Measurements from ENCODE around the gene TIMELESS. TPM values are rescaled to one million over a fixed set of nuclear protein-coding genes. Genes with fewer than 3 reads are reported as not detected.
A peak's percentile ranks its signal among the peaks of the same experiment; 100 is the strongest.

TIMELESS gene
- total RNA-seq, 3 donors from 2014 or later: 7.7 to 14.3 (median 8.4) TPM

DNA sequence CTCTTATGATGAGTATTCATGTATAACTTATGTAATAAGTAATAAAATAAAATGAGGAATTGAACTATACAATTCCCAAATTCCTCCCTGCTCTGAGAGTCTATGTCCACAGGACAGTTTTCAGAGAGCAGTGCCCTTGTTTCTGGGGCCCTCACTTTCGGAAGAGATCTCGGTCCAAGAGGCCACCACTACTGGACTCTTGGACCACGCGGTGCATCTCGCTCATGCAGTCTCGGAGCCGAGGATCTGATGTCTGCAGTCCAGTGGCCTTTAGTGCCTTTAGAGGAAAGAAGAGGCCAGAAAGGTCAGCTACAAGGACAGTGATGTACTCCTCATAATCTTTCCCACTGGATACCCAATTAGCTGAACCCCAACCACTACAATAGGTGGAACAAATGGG, 30.4 kb upstream of the TIMELESS start:
- TF ChIP-seq CTCF (IDR thresholded peaks at IDR 0.05): no peak
- ATAC-seq: no peak
- H3K36me3 ChIP-seq (ENCODE audit: low read depth): no peaks in the 10 kb centered on the region
- H3K4me1 ChIP-seq (ENCODE audit: low read depth): no peaks in the 10 kb centered on the region
- H3K4me3 ChIP-seq: no peak overlapping the region
- no peak for DNase-seq
- intact Hi-C loops (cut with DNase I, micrococcal nuclease): no loop called here
- no peaks in the 10 kb centered on the region for H3K9me3 ChIP-seq

DNA sequence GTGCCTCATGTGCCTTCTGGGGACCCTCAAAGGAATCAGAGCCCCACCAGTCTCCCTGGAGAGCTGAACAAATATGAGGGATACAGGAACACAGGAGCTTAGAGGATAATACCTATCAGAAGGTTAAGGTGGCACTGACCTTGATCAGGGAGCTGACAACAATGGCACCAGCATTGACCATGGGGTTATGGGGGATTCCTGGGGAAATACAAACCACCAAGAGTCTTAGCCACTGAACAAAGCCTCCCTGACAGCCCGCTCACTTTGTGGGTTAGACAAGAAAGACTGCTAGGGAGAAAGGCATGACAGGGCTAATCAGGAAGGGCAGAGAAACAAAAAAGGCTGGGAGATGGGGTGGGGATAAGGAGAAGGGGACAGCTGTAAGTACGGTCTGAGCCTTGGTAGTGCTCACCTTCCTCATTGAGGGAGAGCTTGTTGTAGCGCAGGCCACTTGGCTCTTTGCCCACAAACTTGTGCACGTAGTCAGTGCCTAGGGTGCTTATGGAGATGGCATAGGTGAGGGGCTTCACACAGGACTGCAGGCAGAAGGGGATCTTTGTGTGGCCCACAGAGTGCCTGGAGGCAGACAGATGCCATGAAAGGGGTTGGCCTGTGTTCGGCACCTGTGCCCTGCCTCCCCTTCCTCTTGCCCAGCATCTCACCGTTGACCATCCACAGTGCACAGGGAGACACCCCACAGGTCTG, 28.4 kb upstream of the TIMELESS start:
- intact Hi-C loops (cut with DNase I, micrococcal nuclease): no loop called here
- H3K9me3 ChIP-seq: no peaks in the 10 kb centered on the region
- no peak for ATAC-seq
- H3K4me3 ChIP-seq: no peak overlapping the region
- TF ChIP-seq CTCF (IDR thresholded peaks at IDR 0.05): no peak
- H3K36me3 ChIP-seq (ENCODE audit: low read depth): no peaks in the 10 kb centered on the region
- DNase-seq: no peak
- no peaks in the 10 kb centered on the region for H3K4me1 ChIP-seq (ENCODE audit: low read depth)

- ATAC-seq (peak; percentile 19), DNase-seq (no peak)
- no peak for TF ChIP-seq CTCF (IDR thresholded peaks at IDR 0.05)
- no peaks in the 10 kb centered on the region for H3K9me3 ChIP-seq
- H3K4me1 ChIP-seq (ENCODE audit: low read depth): no peaks in the 10 kb centered on the region
- no peak overlapping the region for H3K4me3 ChIP-seq
- H3K36me3 ChIP-seq (ENCODE audit: low read depth): no peaks in the 10 kb centered on the region
- intact Hi-C loops (cut with DNase I, micrococcal nuclease): no loop called here
Measured at GRCh38 chr12:56476972-56477432, 27.8 kb upstream of the TIMELESS start.

DNA sequence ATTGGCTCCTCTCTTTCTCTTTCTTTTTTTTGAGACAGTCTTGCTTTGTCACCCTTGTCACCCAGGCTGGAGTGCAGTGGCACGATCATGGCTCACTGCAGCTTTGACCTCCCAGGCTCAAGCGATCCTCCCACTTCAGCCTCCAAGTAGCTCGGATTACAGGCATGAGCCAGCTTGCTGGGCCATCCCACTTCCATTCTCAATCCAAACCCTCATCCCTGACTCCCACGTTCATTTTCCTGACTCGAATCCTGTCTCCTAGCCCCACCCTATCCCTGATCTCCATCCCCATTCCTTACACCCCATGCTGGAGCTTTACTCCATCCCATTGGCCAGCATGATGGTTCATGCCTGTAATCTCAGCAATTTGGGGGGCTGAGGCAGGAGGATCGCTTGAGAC, 26.9 kb upstream of the TIMELESS start:
- ATAC-seq: no peak
- no peak overlapping the region for H3K4me3 ChIP-seq
- no peaks in the 10 kb centered on the region for H3K4me1 ChIP-seq (ENCODE audit: low read depth)

GRCh38 chr12:56474389-56474788, 25.2 kb upstream of the TIMELESS start:
- intact Hi-C loops (cut with DNase I, micrococcal nuclease): no loop called here
- H3K4me1 ChIP-seq (ENCODE audit: low read depth): peaks cover 4% of the 10 kb centered on the region
- no peaks in the 10 kb centered on the region for H3K9me3 ChIP-seq
- DNase-seq (no peak), ATAC-seq (no peak)
- TF ChIP-seq CTCF (IDR thresholded peaks at IDR 0.05): no peak
- no peaks in the 10 kb centered on the region for H3K36me3 ChIP-seq (ENCODE audit: low read depth)
- no peak overlapping the region for H3K4me3 ChIP-seq

More for the DNA sequence above, 26.9 kb upstream of the TIMELESS start:
- Histone ChIP-seq H3K36me3 (ENCODE audit: low read depth) (no peaks in the 10 kb centered on the region), H3K9me3 (no peaks in the 10 kb centered on the region)
- no peak for DNase-seq
- no peak for TF ChIP-seq CTCF (IDR thresholded peaks at IDR 0.05)
- intact Hi-C loops (cut with DNase I, micrococcal nuclease): no loop called here

All from mucosa of descending colon (tissue), 3 donors.